Measurements from ENCODE around the gene METTL13. TPM values are rescaled to one million over a fixed set of nuclear protein-coding genes. Genes with fewer than 3 reads are reported as not detected.

The METTL13 gene
- total and polyA plus RNA-seq, 9 of the 15 experiments (the other 6 are each of a cell fraction or from before 2014, with no cell fraction given): 18.9 to 78.9 (median 54.9) TPM

DNA sequence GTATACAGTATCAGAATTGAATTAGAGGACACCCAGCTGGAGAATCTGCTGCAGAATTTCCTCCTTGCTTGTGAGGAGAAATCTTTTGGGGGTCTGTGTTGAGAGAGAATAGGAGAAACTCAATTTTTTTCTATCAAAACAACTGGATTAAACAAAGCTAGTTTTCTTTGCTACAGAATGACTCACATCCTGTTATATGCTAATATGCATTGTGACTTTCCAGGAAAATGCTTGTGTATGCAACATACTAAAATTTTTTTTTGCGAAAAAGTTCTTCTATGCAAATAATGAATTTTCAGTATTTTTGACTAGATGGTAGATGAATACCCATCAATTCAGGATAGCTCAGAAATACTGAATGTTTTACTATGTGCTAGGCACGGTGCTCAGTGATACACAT, 41.8 kb upstream of the METTL13 start:
- no peak for ATAC-seq
- Histone ChIP-seq H3K27me3 (ENCODE audit: control insufficient read depth in 2 of 2, insufficient read depth in 2 of 2, low read length in 2 of 2) (no peaks in the 10 kb centered on the region), H4K20me1 (replicated peaks; ENCODE audit: control insufficient read depth, insufficient read depth, low read length) (no peaks in the 10 kb centered on the region), H3K79me2 (ENCODE audit: control insufficient read depth, insufficient read depth, low read length) (peaks cover 41% of the 10 kb centered on the region), H3K9ac (ENCODE audit: insufficient read depth in 1 of 2, low read depth in 2 of 2, low read length in 2 of 2) (no peak overlapping the region), H3K4me3 (no peak overlapping the region), H3K27ac (ENCODE audit: extremely low read depth, low read depth, low read length) (no peak overlapping the region), H3K4me2 (ENCODE audit: insufficient read depth, low read length) (no peak overlapping the region), H3K4me1 (replicated peaks in 1 of 2; ENCODE audit: control insufficient read depth in 2 of 2, insufficient read depth in 2 of 2, low read length in 2 of 2) (peaks cover 12 to 27% of the 10 kb centered on the region in 2 experiments; a peak in 4 of 5 replicates), H3K9me3 (replicated peaks; ENCODE audit: control insufficient read depth, insufficient read depth, low read depth, low read length) (no peaks in the 10 kb centered on the region), H3K36me3 (ENCODE audit: control insufficient read depth, insufficient read depth, low read length) (peaks cover 32% of the 10 kb centered on the region; the same call in 1 of the 3 replicates), H3K9me1 (ENCODE audit: control insufficient read depth, insufficient read depth, low read length) (no peaks in the 10 kb centered on the region), H2AFZ (ENCODE audit: low read depth, low read length) (no peak overlapping the region)
- CTCF ChIA-PET (ENCODE audit: low intra/inter-chr PET ratio): no interaction called here
- DNase-seq (ENCODE audit: extremely low read depth in 1 of 4, low spot score in 3 of 4): no peak
- 0 out of 2 replicates have a peak, but pooled peaks have one; percentile 28 for TF ChIP-seq FOSL1 (tag; conservative IDR thresholded peaks at IDR 0.05)
- TF ChIP-seq, protein P1, sequence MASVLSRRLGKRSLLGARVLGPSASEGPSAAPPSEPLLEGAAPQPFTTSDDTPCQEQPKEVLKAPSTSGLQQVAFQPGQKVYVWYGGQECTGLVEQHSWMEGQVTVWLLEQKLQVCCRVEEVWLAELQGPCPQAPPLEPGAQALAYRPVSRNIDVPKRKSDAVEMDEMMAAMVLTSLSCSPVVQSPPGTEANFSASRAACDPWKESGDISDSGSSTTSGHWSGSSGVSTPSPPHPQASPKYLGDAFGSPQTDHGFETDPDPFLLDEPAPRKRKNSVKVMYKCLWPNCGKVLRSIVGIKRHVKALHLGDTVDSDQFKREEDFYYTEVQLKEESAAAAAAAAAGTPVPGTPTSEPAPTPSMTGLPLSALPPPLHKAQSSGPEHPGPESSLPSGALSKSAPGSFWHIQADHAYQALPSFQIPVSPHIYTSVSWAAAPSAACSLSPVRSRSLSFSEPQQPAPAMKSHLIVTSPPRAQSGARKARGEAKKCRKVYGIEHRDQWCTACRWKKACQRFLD (CRISPR knock-in tag; IDR thresholded peaks at IDR 0.05): no peak
- in situ Hi-C loops (cut with MboI) (no loop called here), intact Hi-C loops (cut with micrococcal nuclease) (loop anchor here (10.0 kb wide), 1 partner anchor 255 kb away; the partner anchor contains the start of gene PRRC2C)
- FAIRE-seq: no peak
- BruUV-seq (replicated peaks): no TSS peak
- POLR2A ChIA-PET: interaction anchor here (0.7 kb wide), 1 partner anchor 24 kb away, joined by 3 read pairs; no protein-coding TSS in a partner anchor
- 45% methylated on average over 2 of the region's 2 CpGs for WGBS (ENCODE audit: insufficient coverage, low coverage, missing lambda C conversion rate)

DNA sequence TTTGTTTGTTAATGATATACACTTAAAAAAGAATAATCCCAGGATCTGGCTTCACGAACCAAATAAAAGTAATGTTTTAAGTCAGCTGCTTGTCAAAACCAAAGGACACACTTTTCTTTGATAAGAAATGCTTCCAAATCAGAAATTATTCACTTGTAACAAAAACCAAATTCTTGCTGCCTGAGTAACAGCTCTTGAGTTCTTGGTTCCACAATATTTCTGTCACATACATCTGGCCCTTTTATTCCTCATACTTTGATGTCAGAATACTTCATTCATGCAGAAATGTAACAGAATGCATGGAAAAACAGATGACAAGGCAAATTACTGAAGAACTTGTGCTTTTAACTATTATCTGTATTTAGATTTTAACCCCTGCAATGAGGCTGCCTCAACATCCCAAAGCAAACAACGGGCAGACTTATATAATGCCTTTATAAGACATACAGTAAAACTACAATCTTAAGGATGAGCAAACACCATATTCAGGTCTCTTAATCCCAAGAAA, 41.0 kb upstream of the METTL13 start:
- ChIA-PET CTCF (ENCODE audit: low intra/inter-chr PET ratio) (interaction anchor here (0.7 kb wide), 1 partner anchor 96 kb away, joined by 3 read pairs; no protein-coding TSS in a partner anchor), POLR2A (interaction anchor here (1.5 to 4.6 kb wide), 3 partner anchors 9 to 25 kb away, joined by 3 to 31 read pairs (median 5); no protein-coding TSS in a partner anchor)
- H3K9me3 ChIP-seq (replicated peaks; ENCODE audit: control insufficient read depth, insufficient read depth, low read depth, low read length): no peaks in the 10 kb centered on the region
- peak overlapping the region in 1 of 2 experiments; percentile 87; a peak in 1 of 4 replicates for H3K9ac ChIP-seq (ENCODE audit: insufficient read depth in 1 of 2, low read depth in 2 of 2, low read length in 2 of 2)
- H3K79me2 ChIP-seq (ENCODE audit: control insufficient read depth, insufficient read depth, low read length): peaks cover 41% of the 10 kb centered on the region
- H4K20me1 ChIP-seq (replicated peaks; ENCODE audit: control insufficient read depth, insufficient read depth, low read length): no peaks in the 10 kb centered on the region
- FAIRE-seq (no peak), DNase-seq (ENCODE audit: extremely low read depth in 1 of 4, low spot score in 3 of 4) (no peak), ATAC-seq (no peak)
- H3K36me3 ChIP-seq (ENCODE audit: control insufficient read depth, insufficient read depth, low read length): peaks cover 29% of the 10 kb centered on the region; the same call in 1 of the 3 replicates
- H3K9me1 ChIP-seq (ENCODE audit: control insufficient read depth, insufficient read depth, low read length): no peaks in the 10 kb centered on the region
- intact Hi-C loops (cut with micrococcal nuclease): loop anchor here (10.0 kb wide), 1 partner anchor 256 kb away; the partner anchor contains the start of gene PRRC2C
- no peak overlapping the region for H2AFZ ChIP-seq (ENCODE audit: low read depth, low read length)
- H3K4me1 ChIP-seq (replicated peaks in 1 of 2; ENCODE audit: control insufficient read depth in 2 of 2, insufficient read depth in 2 of 2, low read length in 2 of 2): peaks cover 12 to 27% of the 10 kb centered on the region in 2 experiments; a peak in 4 of 5 replicates
- no peaks in the 10 kb centered on the region for H3K27me3 ChIP-seq (ENCODE audit: control insufficient read depth in 2 of 2, insufficient read depth in 2 of 2, low read length in 2 of 2)
- 32% methylated on average over 2 of the region's 2 CpGs for WGBS (ENCODE audit: insufficient coverage, low coverage, missing lambda C conversion rate)
- TF ChIP-seq, protein P2, sequence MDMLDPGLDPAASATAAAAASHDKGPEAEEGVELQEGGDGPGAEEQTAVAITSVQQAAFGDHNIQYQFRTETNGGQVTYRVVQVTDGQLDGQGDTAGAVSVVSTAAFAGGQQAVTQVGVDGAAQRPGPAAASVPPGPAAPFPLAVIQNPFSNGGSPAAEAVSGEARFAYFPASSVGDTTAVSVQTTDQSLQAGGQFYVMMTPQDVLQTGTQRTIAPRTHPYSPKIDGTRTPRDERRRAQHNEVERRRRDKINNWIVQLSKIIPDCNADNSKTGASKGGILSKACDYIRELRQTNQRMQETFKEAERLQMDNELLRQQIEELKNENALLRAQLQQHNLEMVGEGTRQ (CRISPR knock-in tag; IDR thresholded peaks at IDR 0.05): no peak
- TF ChIP-seq C11orf30 (IDR thresholded peaks at IDR 0.05; ENCODE audit: low read depth) (peak; percentile 70; the same call in 1 of the 2 replicates), MAFK (IDR thresholded peaks at IDR 0.05; ENCODE audit: low read length) (peak; percentile 44; the same call in 1 of the 2 replicates), ZC3H11A (IDR thresholded peaks at IDR 0.05; ENCODE audit: low read depth, low read length) (no peak), ZNF316 (IDR thresholded peaks at IDR 0.05) (peak; percentile 84), MAFG (tag; conservative IDR thresholded peaks at IDR 0.05) (peak; percentile 23; the same call in 1 of the 2 replicates), EP400 (IDR thresholded peaks at IDR 0.05) (no peak), MAFF (IDR thresholded peaks at IDR 0.05; ENCODE audit: low read length) (peak; percentile 58)
- TF ChIP-seq, protein P3, sequence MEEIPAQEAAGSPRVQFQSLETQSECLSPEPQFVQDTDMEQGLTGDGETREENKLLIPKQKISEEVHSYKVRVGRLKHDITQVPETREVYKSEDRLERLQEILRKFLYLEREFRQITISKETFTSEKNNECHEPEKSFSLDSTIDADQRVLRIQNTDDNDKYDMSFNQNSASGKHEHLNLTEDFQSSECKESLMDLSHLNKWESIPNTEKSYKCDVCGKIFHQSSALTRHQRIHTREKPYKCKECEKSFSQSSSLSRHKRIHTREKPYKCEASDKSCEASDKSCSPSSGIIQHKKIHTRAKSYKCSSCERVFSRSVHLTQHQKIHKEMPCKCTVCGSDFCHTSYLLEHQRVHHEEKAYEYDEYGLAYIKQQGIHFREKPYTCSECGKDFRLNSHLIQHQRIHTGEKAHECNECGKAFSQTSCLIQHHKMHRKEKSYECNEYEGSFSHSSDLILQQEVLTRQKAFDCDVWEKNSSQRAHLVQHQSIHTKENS (CRISPR knock-in tag; IDR thresholded peaks at IDR 0.05): no peak
- H3K4me2 ChIP-seq (ENCODE audit: insufficient read depth, low read length): peak overlapping the region; percentile 98
- in situ Hi-C loops (cut with MboI): no loop called here
- no peak overlapping the region for H3K27ac ChIP-seq (ENCODE audit: extremely low read depth, low read depth, low read length)
- peak overlapping the region; percentile 92; the same call in 1 of the 2 replicates for H3K4me3 ChIP-seq
- no TSS peak for BruUV-seq (replicated peaks)
